ENCODE measurements around the gene NME7. TPM values are rescaled to one million over a fixed set of nuclear protein-coding genes. Genes with fewer than 3 reads are reported as not detected.
"Not testable (repeated sequence)": the region's sequence is repeated elsewhere in the genome, so short reads cannot be mapped to it uniquely, and the experiment has no call there.

NME7 gene
- polyA plus RNA-seq, 3 donors from 2014 or later: 12.5 to 26.3 (median 13.1) TPM

- no peaks in the 10 kb centered on the region for H3K9me3 Mint-ChIP-seq
- H3K4me1 Mint-ChIP-seq: peaks cover 20 to 31% of the 10 kb centered on the region in 2 donors
- H3K4me3 Mint-ChIP-seq: peak overlapping the region; percentile 83 to 95 (median 86)
- H3K27ac Mint-ChIP-seq: peak overlapping the region; percentile 65 to 86 (median 79)
- peaks cover 0 to 2% (median 0%) of the 10 kb centered on the region in 3 donors for H3K27me3 Mint-ChIP-seq (ENCODE audit: low read depth in 3 of 3)
- peaks cover 0 to 26% (median 10%) of the 10 kb centered on the region in 3 donors for H3K36me3 Mint-ChIP-seq
- peak; percentile 14 to 32 (median 24) for DNase-seq
Measured at GRCh38 chr1:169309178-169310166, 58.1 kb downstream of the NME7 start.

GRCh38 chr1:169308313-169309039, 59.1 kb downstream of the NME7 start:
- Mint-ChIP-seq H3K4me3 (peak overlapping the region in 2 of 5 donors; percentile 29 to 83), H3K27me3 (ENCODE audit: low read depth in 3 of 3) (peaks cover 0 to 2% (median 0%) of the 10 kb centered on the region in 3 donors), H3K36me3 (peaks cover 0 to 26% (median 10%) of the 10 kb centered on the region in 3 donors), H3K9me3 (no peaks in the 10 kb centered on the region), H3K4me1 (peaks cover 20 to 31% of the 10 kb centered on the region in 2 donors), H3K27ac (no peak overlapping the region)
- no peak for DNase-seq

- peaks cover 0 to 2% (median 0%) of the 10 kb centered on the region in 3 donors for H3K27me3 Mint-ChIP-seq (ENCODE audit: low read depth in 3 of 3)
- H3K4me3 Mint-ChIP-seq: no peak overlapping the region
- no peak for DNase-seq
- peaks cover 16 to 25% of the 10 kb centered on the region in 2 donors for H3K4me1 Mint-ChIP-seq
- H3K36me3 Mint-ChIP-seq: peaks cover 3 to 29% (median 13%) of the 10 kb centered on the region in 3 donors
- H3K9me3 Mint-ChIP-seq: no peaks in the 10 kb centered on the region
- H3K27ac Mint-ChIP-seq: peak overlapping the region in 1 of 6 donors; percentile 43
Measured at GRCh38 chr1:169307176-169307575, 60.4 kb downstream of the NME7 start.

- Mint-ChIP-seq H3K27ac (no peak overlapping the region), H3K9me3 (no peaks in the 10 kb centered on the region), H3K4me3 (no peak overlapping the region), H3K36me3 (peaks cover 3 to 38% (median 19%) of the 10 kb centered on the region in 3 donors), H3K4me1 (peaks cover 11 to 19% of the 10 kb centered on the region in 2 donors), H3K27me3 (ENCODE audit: low read depth in 3 of 3) (peaks cover 0 to 2% (median 0%) of the 10 kb centered on the region in 3 donors)
- DNase-seq: no peak
Measured at GRCh38 chr1:169305948-169306347, 61.6 kb downstream of the NME7 start.

- DNase-seq: no peak
- Mint-ChIP-seq H3K27me3 (ENCODE audit: low read depth in 3 of 3) (peaks cover 0 to 2% (median 0%) of the 10 kb centered on the region in 3 donors), H3K36me3 (peaks cover 3 to 41% (median 19%) of the 10 kb centered on the region in 3 donors), H3K4me3 (no peak overlapping the region), H3K4me1 (peaks cover 11 to 19% of the 10 kb centered on the region in 2 donors), H3K9me3 (no peaks in the 10 kb centered on the region), H3K27ac (no peak overlapping the region)
Measured at GRCh38 chr1:169305356-169305755, 62.2 kb downstream of the NME7 start.

- no peak for DNase-seq
- Mint-ChIP-seq H3K4me3 (no peak overlapping the region), H3K27ac (no peak overlapping the region), H3K36me3 (peaks cover 3 to 29% (median 14%) of the 10 kb centered on the region in 3 donors), H3K4me1 (peaks cover 3 to 5% of the 10 kb centered on the region in 2 donors), H3K27me3 (ENCODE audit: low read depth in 3 of 3) (peaks cover 0 to 2% (median 0%) of the 10 kb centered on the region in 3 donors), H3K9me3 (no peaks in the 10 kb centered on the region)
Measured at GRCh38 chr1:169300854-169301253, 66.7 kb downstream of the NME7 start.

- Mint-ChIP-seq H3K9me3 (no peaks in the 10 kb centered on the region), H3K4me1 (peaks cover 9% of the 10 kb centered on the region in 2 donors), H3K4me3 (no peak overlapping the region), H3K36me3 (peaks cover 4 to 26% (median 14%) of the 10 kb centered on the region in 3 donors), H3K27me3 (ENCODE audit: low read depth in 3 of 3) (peaks cover 0 to 2% (median 0%) of the 10 kb centered on the region in 3 donors), H3K27ac (no peak overlapping the region)
- DNase-seq: no peak
Measured at GRCh38 chr1:169298441-169298840, 69.2 kb downstream of the NME7 start.

GRCh38 chr1:169295846-169296245, 71.8 kb downstream of the NME7 start:
- Mint-ChIP-seq H3K9me3 (no peaks in the 10 kb centered on the region), H3K4me1 (peaks cover 9% of the 10 kb centered on the region in 2 donors), H3K36me3 (peaks cover 3 to 23% (median 6%) of the 10 kb centered on the region in 3 donors), H3K27me3 (ENCODE audit: low read depth in 3 of 3) (peaks cover 0 to 2% (median 2%) of the 10 kb centered on the region in 3 donors), H3K27ac (no peak overlapping the region), H3K4me3 (no peak overlapping the region)
- no peak for DNase-seq

- Mint-ChIP-seq H3K4me1 (peaks cover 9% of the 10 kb centered on the region in 2 donors), H3K4me3 (no peak overlapping the region), H3K27ac (no peak overlapping the region), H3K36me3 (peaks cover 3 to 21% (median 10%) of the 10 kb centered on the region in 3 donors), H3K27me3 (ENCODE audit: low read depth in 3 of 3) (peaks cover 0 to 2% (median 2%) of the 10 kb centered on the region in 3 donors), H3K9me3 (no peaks in the 10 kb centered on the region)
- no peak for DNase-seq
Measured at GRCh38 chr1:169295425-169295824, 72.2 kb downstream of the NME7 start.

- Mint-ChIP-seq H3K9me3 (peaks cover 0 to 8% (median 6%) of the 10 kb centered on the region in 6 donors), H3K27ac (no peak overlapping the region), H3K27me3 (ENCODE audit: low read depth in 3 of 3) (peaks cover 0 to 2% (median 0%) of the 10 kb centered on the region in 3 donors), H3K4me3 (no peak overlapping the region), H3K36me3 (peaks cover 12 to 24% (median 22%) of the 10 kb centered on the region in 3 donors), H3K4me1 (no peaks in the 10 kb centered on the region)
- DNase-seq: no peak
Measured at GRCh38 chr1:169289016-169289415, 78.6 kb downstream of the NME7 start.

GRCh38 chr1:169288011-169288414, 79.6 kb downstream of the NME7 start:
- Mint-ChIP-seq H3K27ac (no peak overlapping the region), H3K9me3 (peaks cover 0 to 17% (median 14%) of the 10 kb centered on the region in 6 donors), H3K36me3 (peaks cover 17 to 28% (median 25%) of the 10 kb centered on the region in 3 donors), H3K4me1 (no peaks in the 10 kb centered on the region), H3K27me3 (ENCODE audit: low read depth in 3 of 3) (peaks cover 0 to 2% (median 0%) of the 10 kb centered on the region in 3 donors), H3K4me3 (no peak overlapping the region)
- DNase-seq: no peak

GRCh38 chr1:169287280-169287679, 80.3 kb downstream of the NME7 start:
- Mint-ChIP-seq H3K4me1 (no peaks in the 10 kb centered on the region), H3K9me3 (peaks cover 6 to 25% (median 20%) of the 10 kb centered on the region in 6 donors), H3K27me3 (ENCODE audit: low read depth in 3 of 3) (peaks cover 0 to 2% (median 2%) of the 10 kb centered on the region in 3 donors), H3K36me3 (peaks cover 24 to 31% (median 29%) of the 10 kb centered on the region in 3 donors), H3K27ac (no peak overlapping the region), H3K4me3 (no peak overlapping the region)
- no peak for DNase-seq

- H3K27ac Mint-ChIP-seq; H3K4me1 Mint-ChIP-seq; DNase-seq; H3K27me3 Mint-ChIP-seq (ENCODE audit: low read depth in 3 of 3); H3K4me3 Mint-ChIP-seq: not testable (repeated sequence)
- H3K36me3 Mint-ChIP-seq: peaks cover 31 to 53% (median 44%) of the 10 kb centered on the region in 3 donors
- H3K9me3 Mint-ChIP-seq: peaks cover 24 to 59% (median 48%) of the 10 kb centered on the region in 6 donors
Measured at GRCh38 chr1:169281562-169281961, 86.0 kb downstream of the NME7 start.
